ENCODE measurements around the gene ABCA4.

GRCh38 chr1:94109478-94109877, 11.5 kb downstream of the ABCA4 start:
- TF ChIP-seq CTCF (IDR thresholded peaks at IDR 0.05) (no peak), POLR2A (IDR thresholded peaks at IDR 0.05) (no peak)

All from right lobe of liver (tissue), 4 donors.